ENCODE results near the gene GLTPD2. TPM values are rescaled to one million over a fixed set of nuclear protein-coding genes. Genes with fewer than 3 reads are reported as not detected.

Gene GLTPD2
- total RNA-seq, 1 experiment from 2014 or later, result not detected

GRCh38 chr17:4759776-4760236 is 29.0 kb upstream of the GLTPD2 start:
- in situ Hi-C loops (cut with HindIII; ENCODE audit: low pct_unique_long_range_greater_than_20kb, low sequenced_read_pairs), result no loop called here
- no peak for ATAC-seq
- intact Hi-C loops (cut with micrococcal nuclease; ENCODE audit: unreplicated experiment), result no loop called here
- CTCF ChIA-PET, result no interaction called here
- Histone ChIP-seq H3K4me3 (ENCODE audit: low read depth in 2 of 2, low read length in 2 of 2) (no peak overlapping the region), H3K36me3 (ENCODE audit: control insufficient read depth, insufficient read depth, low read length) (no peaks in the 10 kb centered on the region), H3K4me1 (ENCODE audit: control insufficient read depth, insufficient read depth, low read length) (no peaks in the 10 kb centered on the region), H3K27ac (ENCODE audit: low read length) (no peak overlapping the region), H3K9me3 (ENCODE audit: control insufficient read depth, insufficient read depth, low read depth, low read length) (no peaks in the 10 kb centered on the region), H3K27me3 (ENCODE audit: control insufficient read depth, insufficient read depth, low read length) (no peaks in the 10 kb centered on the region)
- TF ChIP-seq REST (IDR thresholded peaks at IDR 0.05; ENCODE audit: insufficient read depth in 1 of 2, low read depth in 2 of 2, low read length in 1 of 2) (no peak), CTCF (IDR thresholded peaks at IDR 0.05) (no peak), TCF7L2 (IDR thresholded peaks at IDR 0.05; ENCODE audit: low read depth, low read length) (no peak), SIN3A (IDR thresholded peaks at IDR 0.05; ENCODE audit: borderline replicate concordance, insufficient read depth, low read depth, low read length) (no peak), POLR2AphosphoS5 (IDR thresholded peaks at IDR 0.05; ENCODE audit: low read depth, low read length) (no peak)
- POLR2A ChIA-PET, result no interaction called here
- no TSS peak for BruUV-seq (replicated peaks)
- no peak for DNase-seq (ENCODE audit: low read depth, low spot score)

GRCh38 chr17:4764595-4764994 is 24.2 kb upstream of the GLTPD2 start:
- Histone ChIP-seq H3K4me1 (ENCODE audit: control insufficient read depth, insufficient read depth, low read length) (no peaks in the 10 kb centered on the region), H3K36me3 (ENCODE audit: control insufficient read depth, insufficient read depth, low read length) (no peaks in the 10 kb centered on the region), H3K4me3 (ENCODE audit: low read depth in 2 of 2, low read length in 2 of 2) (no peak overlapping the region), H3K27ac (ENCODE audit: low read length) (no peak overlapping the region), H3K9me3 (ENCODE audit: control insufficient read depth, insufficient read depth, low read depth, low read length) (no peaks in the 10 kb centered on the region), H3K27me3 (ENCODE audit: control insufficient read depth, insufficient read depth, low read length) (no peaks in the 10 kb centered on the region)
- TF ChIP-seq CTCF (IDR thresholded peaks at IDR 0.05), result no peak
- TF ChIP-seq POLR2AphosphoS5 (IDR thresholded peaks at IDR 0.05; ENCODE audit: low read depth, low read length), result no peak
- no peak for TF ChIP-seq TCF7L2 (IDR thresholded peaks at IDR 0.05; ENCODE audit: low read depth, low read length)
- no peak for TF ChIP-seq SIN3A (IDR thresholded peaks at IDR 0.05; ENCODE audit: borderline replicate concordance, insufficient read depth, low read depth, low read length)
- no peak for TF ChIP-seq REST (IDR thresholded peaks at IDR 0.05; ENCODE audit: insufficient read depth in 1 of 2, low read depth in 2 of 2, low read length in 1 of 2)
- BruUV-seq (replicated peaks), result no TSS peak
- in situ Hi-C loops (cut with HindIII; ENCODE audit: low pct_unique_long_range_greater_than_20kb, low sequenced_read_pairs) (no loop called here), intact Hi-C loops (cut with micrococcal nuclease; ENCODE audit: unreplicated experiment) (no loop called here)
- no peak for DNase-seq (ENCODE audit: low read depth, low spot score)
- CTCF ChIA-PET, result no interaction called here
- POLR2A ChIA-PET, result no interaction called here
- ATAC-seq, result no peak

Measured in Panc1 (cell line).